Measurements from ENCODE around the gene KIF3B. TPM values are rescaled to one million over a fixed set of nuclear protein-coding genes. Genes with fewer than 3 reads are reported as not detected.

KIF3B gene
- total and polyA plus RNA-seq, 2 of the 13 experiments (the other 11 are each of a cell fraction or from before 2014, with no cell fraction given) = 23.6 to 28.8 TPM

DNA sequence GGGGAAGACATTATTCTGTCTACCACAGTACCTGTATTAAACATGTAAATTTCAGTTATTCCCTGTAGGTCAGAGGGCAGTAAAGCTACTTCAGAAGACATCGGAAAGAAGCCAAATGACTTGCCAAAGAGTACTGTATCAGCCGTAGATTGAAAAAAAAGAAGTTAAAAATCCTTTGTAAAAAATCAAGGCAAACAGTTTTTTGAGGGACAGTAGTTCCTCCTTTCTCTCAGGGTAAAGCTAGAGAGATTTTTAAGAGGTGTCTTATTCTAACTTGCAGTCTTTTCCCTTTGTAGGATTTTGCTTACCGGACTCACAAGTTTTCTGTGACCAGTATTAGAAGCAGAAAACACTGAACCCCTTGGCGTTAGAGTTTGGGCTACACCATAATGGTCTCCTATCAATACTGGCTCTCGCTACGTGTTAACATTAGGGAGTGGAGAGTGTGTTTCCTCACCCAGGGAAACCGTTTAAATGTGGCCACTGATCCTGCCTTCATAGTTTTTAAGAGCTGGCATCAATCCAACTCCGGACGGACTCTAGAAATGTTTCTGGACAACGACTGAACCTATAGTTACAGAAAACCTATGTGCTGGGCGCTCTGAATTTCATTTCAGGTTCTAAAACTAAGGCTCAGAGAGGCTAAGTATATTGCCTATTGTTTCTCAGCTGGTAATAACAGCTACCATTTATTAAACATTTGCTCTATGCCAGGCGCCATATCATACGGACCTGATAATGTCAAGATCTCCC lies 79.3 kb downstream of the KIF3B start:
- peaks cover 63% of the 10 kb centered on the region for H3K4me1 ChIP-seq (ENCODE audit: insufficient read depth, low read length)
- BruUV-seq (replicated peaks) = no TSS peak
- TF ChIP-seq ZNF143 (CRISPR knock-in tag; IDR thresholded peaks at IDR 0.05) (no peak), ZFP41 (CRISPR knock-in tag; IDR thresholded peaks at IDR 0.05; ENCODE audit: borderline replicate concordance) (no peak), ZNF652 (CRISPR knock-in tag; IDR thresholded peaks at IDR 0.05; ENCODE audit: borderline replicate concordance, low read depth) (no peak), ELF3 (CRISPR knock-in tag; IDR thresholded peaks at IDR 0.05) (0 out of 2 replicates have a peak, but pooled peaks have one; percentile 4), RFX3 (CRISPR knock-in tag; IDR thresholded peaks at IDR 0.05) (0 out of 2 replicates have a peak, but pooled peaks have one; percentile 5), ZNF383 (CRISPR knock-in tag; IDR thresholded peaks at IDR 0.05; ENCODE audit: borderline replicate concordance) (no peak), GZF1 (CRISPR knock-in tag; IDR thresholded peaks at IDR 0.05) (peak; percentile 11; the same call in 1 of the 2 replicates), ARNT2 (CRISPR knock-in tag; IDR thresholded peaks at IDR 0.05; ENCODE audit: low read depth) (no peak), DPF2 (CRISPR knock-in tag; IDR thresholded peaks at IDR 0.05; ENCODE audit: borderline replicate concordance, low read depth) (0 out of 2 replicates have a peak, but pooled peaks have one; percentile 15), HIVEP1 (CRISPR knock-in tag; IDR thresholded peaks at IDR 0.05) (no peak), ZNF558 (CRISPR knock-in tag; IDR thresholded peaks at IDR 0.05; ENCODE audit: borderline replicate concordance) (peak; percentile 68; the same call in 1 of the 2 replicates), ZNF441 (CRISPR knock-in tag; IDR thresholded peaks at IDR 0.05; ENCODE audit: borderline replicate concordance) (0 out of 2 replicates have a peak, but pooled peaks have one; percentile 42), ZNF30 (CRISPR knock-in tag; IDR thresholded peaks at IDR 0.05) (0 out of 2 replicates have a peak, but pooled peaks have one; percentile 15), MTF2 (CRISPR knock-in tag; IDR thresholded peaks at IDR 0.05; ENCODE audit: borderline replicate concordance) (no peak; the same call in 1 of the 2 replicates), CREB1 (IDR thresholded peaks at IDR 0.05) (no peak), CREB1 (CRISPR knock-in tag; IDR thresholded peaks at IDR 0.05) (0 out of 2 replicates have a peak, but pooled peaks have one; percentile 43)
- TF ChIP-seq, protein P1, sequence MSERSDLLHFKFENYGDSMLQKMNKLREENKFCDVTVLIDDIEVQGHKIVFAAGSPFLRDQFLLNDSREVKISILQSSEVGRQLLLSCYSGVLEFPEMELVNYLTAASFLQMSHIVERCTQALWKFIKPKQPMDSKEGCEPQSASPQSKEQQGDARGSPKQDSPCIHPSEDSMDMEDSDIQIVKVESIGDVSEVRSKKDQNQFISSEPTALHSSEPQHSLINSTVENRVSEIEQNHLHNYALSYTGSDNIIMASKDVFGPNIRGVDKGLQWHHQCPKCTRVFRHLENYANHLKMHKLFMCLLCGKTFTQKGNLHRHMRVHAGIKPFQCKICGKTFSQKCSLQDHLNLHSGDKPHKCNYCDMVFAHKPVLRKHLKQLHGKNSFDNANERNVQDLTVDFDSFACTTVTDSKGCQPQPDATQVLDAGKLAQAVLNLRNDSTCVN (CRISPR knock-in tag; IDR thresholded peaks at IDR 0.05; ENCODE audit: borderline replicate concordance) = peak; percentile 98
- TF ChIP-seq, protein P2, sequence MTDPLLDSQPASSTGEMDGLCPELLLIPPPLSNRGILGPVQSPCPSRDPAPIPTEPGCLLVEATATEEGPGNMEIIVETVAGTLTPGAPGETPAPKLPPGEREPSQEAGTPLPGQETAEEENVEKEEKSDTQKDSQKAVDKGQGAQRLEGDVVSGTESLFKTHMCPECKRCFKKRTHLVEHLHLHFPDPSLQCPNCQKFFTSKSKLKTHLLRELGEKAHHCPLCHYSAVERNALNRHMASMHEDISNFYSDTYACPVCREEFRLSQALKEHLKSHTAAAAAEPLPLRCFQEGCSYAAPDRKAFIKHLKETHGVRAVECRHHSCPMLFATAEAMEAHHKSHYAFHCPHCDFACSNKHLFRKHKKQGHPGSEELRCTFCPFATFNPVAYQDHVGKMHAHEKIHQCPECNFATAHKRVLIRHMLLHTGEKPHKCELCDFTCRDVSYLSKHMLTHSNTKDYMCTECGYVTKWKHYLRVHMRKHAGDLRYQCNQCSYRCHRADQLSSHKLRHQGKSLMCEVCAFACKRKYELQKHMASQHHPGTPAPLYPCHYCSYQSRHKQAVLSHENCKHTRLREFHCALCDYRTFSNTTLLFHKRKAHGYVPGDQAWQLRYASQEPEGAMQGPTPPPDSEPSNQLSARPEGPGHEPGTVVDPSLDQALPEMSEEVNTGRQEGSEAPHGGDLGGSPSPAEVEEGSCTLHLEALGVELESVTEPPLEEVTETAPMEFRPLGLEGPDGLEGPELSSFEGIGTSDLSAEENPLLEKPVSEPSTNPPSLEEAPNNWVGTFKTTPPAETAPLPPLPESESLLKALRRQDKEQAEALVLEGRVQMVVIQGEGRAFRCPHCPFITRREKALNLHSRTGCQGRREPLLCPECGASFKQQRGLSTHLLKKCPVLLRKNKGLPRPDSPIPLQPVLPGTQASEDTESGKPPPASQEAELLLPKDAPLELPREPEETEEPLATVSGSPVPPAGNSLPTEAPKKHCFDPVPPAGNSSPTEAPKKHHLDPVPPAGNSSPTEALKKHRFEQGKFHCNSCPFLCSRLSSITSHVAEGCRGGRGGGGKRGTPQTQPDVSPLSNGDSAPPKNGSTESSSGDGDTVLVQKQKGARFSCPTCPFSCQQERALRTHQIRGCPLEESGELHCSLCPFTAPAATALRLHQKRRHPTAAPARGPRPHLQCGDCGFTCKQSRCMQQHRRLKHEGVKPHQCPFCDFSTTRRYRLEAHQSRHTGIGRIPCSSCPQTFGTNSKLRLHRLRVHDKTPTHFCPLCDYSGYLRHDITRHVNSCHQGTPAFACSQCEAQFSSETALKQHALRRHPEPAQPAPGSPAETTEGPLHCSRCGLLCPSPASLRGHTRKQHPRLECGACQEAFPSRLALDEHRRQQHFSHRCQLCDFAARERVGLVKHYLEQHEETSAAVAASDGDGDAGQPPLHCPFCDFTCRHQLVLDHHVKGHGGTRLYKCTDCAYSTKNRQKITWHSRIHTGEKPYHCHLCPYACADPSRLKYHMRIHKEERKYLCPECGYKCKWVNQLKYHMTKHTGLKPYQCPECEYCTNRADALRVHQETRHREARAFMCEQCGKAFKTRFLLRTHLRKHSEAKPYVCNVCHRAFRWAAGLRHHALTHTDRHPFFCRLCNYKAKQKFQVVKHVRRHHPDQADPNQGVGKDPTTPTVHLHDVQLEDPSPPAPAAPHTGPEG (CRISPR knock-in tag; IDR thresholded peaks at IDR 0.05) = no peak

More for the DNA sequence above, 79.3 kb downstream of the KIF3B start:
- DNase-seq (ENCODE audit: low spot score) (peak; percentile 57), ATAC-seq (no peak), FAIRE-seq (no peak)
- H4K20me1 ChIP-seq (ENCODE audit: insufficient read depth, low read length) = peaks cover 30% of the 10 kb centered on the region
- no peaks in the 10 kb centered on the region for H3K9me3 ChIP-seq (ENCODE audit: low read length)
- peak overlapping the region; percentile 67 to 95 (median 89) for H3K4me3 ChIP-seq (replicated peaks in 1 of 3; ENCODE audit: insufficient read depth in 1 of 3, low read depth in 2 of 3, low read length in 3 of 3)
- H2AFZ ChIP-seq (ENCODE audit: low read length) = peak overlapping the region; percentile 91
- peak overlapping the region; percentile 90 for H3K4me2 ChIP-seq (ENCODE audit: low read depth, low read length)
- in situ Hi-C loops (cut with HindIII; ENCODE audit: extremely low pct_ligation_motif_present, low pct_unique_long_range_greater_than_20kb) = no loop called here
- no peaks in the 10 kb centered on the region for H3K36me3 ChIP-seq (replicated peaks in 1 of 2; ENCODE audit: control insufficient read depth in 1 of 2, insufficient read depth in 2 of 2, low read length in 2 of 2)
- 7% methylated on average over 13 of the region's 13 CpGs for WGBS (ENCODE audit: low lambda C conversion rate)
- H3K79me2 ChIP-seq (ENCODE audit: insufficient read depth, low read length) = peaks cover 34% of the 10 kb centered on the region
- intact Hi-C loops (cut with micrococcal nuclease; ENCODE audit: unreplicated experiment) = loop anchor here (5.0 kb wide), 2 partner anchors 79 to 126 kb away; partner anchors contain the start of gene KIF3B
- CTCF ChIA-PET (ENCODE audit: low intra/inter-chr PET ratio, low total read pairs) = no interaction called here
- H3K27ac ChIP-seq (ENCODE audit: extremely low read length, insufficient read depth, low read length) = peak overlapping the region; percentile 85
- no peaks in the 10 kb centered on the region; a peak in 1 of 5 replicates for H3K27me3 ChIP-seq (ENCODE audit: control insufficient read depth in 1 of 2, insufficient read depth in 2 of 2, low read length in 2 of 2)
- H3K9ac ChIP-seq (ENCODE audit: insufficient read depth, low read depth, low read length) = peak overlapping the region; percentile 82
- POLR2A ChIA-PET = interaction anchor here (0.5 to 5.3 kb wide), 9 partner anchors 8 to 498 kb away, joined by 3 to 36 read pairs (median 6); no protein-coding TSS in a partner anchor
